RWPE2 (cell line): ENCODE measurements around the gene LRMDA.

ENCODE experiments used
- ATAC-seq: fragments of 200-7000 bp; cut with Tn5 transposase; 3 replicates; pipeline ENCODE4 v1.9.1; 2021; ENCODE audit warnings: low read depth
- DNase-seq: peaks from one replicate; pipeline ENCODE4 v3.0.0-alpha.2; 2020; ENCODE audit warnings: low spot score
- H3K27ac ChIP-seq: fragments of 450-650 bp; 2 replicates; pipeline ENCODE4 v1.5.1; 2017; ENCODE audit warnings: mild to moderate bottlenecking; ENCODE audit not compliant: poor library complexity, severe bottlenecking
- H3K27me3 ChIP-seq: fragments of 250-450 bp; sonication (Bioruptor Pico); 2 replicates; pipeline ENCODE4 v1.5.1; 2021; ENCODE audit warnings: mild to moderate bottlenecking, moderate library complexity; ENCODE audit not compliant: insufficient read depth, poor library complexity, severe bottlenecking
- H3K36me3 ChIP-seq: fragments of 250-450 bp; sonication (Bioruptor Pico); 2 replicates; pipeline ENCODE4 v1.5.1; 2020; ENCODE audit warnings: low read depth, mild to moderate bottlenecking, moderate library complexity
- H3K4me1 ChIP-seq: fragments of 250-450 bp; sonication (Bioruptor Pico); 2 replicates; pipeline ENCODE4 v1.5.1; 2021; ENCODE audit warnings: mild to moderate bottlenecking, moderate library complexity; ENCODE audit not compliant: insufficient read depth, poor library complexity, severe bottlenecking
- H3K4me3 ChIP-seq: fragments of 250-450 bp; sonication (Bioruptor Pico); 2 replicates; pipeline ENCODE4 v1.5.1; 2021; ENCODE audit warnings: mild to moderate bottlenecking, moderate library complexity; ENCODE audit not compliant: severe bottlenecking
- H3K9me3 ChIP-seq: fragments of 250-450 bp; sonication (Bioruptor Pico); 2 replicates; pipeline ENCODE4 v1.5.1; 2021; ENCODE audit warnings: mild to moderate bottlenecking, moderate library complexity; ENCODE audit not compliant: severe bottlenecking
- TF ChIP-seq, protein P1 (sequence below): fragments of 450-650 bp; IDR thresholded peaks from one replicate; pipeline ENCODE4 v1.5.1; 2017; ENCODE audit warnings: mild to moderate bottlenecking, moderate library complexity; ENCODE audit not compliant: poor library complexity, severe bottlenecking

LRMDA gene

GRCh38 chr10:75589895-75590654 lies 158.7 kb downstream of the LRMDA start:
- H3K36me3 ChIP-seq: no peaks in the 10 kb centered on the region
- no peaks in the 10 kb centered on the region for H3K9me3 ChIP-seq
- ATAC-seq (no peak), DNase-seq (no peak)
- H3K27me3 ChIP-seq: no peaks in the 10 kb centered on the region
- no peaks in the 10 kb centered on the region for H3K4me1 ChIP-seq
- no peak overlapping the region for H3K4me3 ChIP-seq
- TF ChIP-seq, protein P1, sequence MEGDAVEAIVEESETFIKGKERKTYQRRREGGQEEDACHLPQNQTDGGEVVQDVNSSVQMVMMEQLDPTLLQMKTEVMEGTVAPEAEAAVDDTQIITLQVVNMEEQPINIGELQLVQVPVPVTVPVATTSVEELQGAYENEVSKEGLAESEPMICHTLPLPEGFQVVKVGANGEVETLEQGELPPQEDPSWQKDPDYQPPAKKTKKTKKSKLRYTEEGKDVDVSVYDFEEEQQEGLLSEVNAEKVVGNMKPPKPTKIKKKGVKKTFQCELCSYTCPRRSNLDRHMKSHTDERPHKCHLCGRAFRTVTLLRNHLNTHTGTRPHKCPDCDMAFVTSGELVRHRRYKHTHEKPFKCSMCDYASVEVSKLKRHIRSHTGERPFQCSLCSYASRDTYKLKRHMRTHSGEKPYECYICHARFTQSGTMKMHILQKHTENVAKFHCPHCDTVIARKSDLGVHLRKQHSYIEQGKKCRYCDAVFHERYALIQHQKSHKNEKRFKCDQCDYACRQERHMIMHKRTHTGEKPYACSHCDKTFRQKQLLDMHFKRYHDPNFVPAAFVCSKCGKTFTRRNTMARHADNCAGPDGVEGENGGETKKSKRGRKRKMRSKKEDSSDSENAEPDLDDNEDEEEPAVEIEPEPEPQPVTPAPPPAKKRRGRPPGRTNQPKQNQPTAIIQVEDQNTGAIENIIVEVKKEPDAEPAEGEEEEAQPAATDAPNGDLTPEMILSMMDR: no peak
- no peak overlapping the region for H3K27ac ChIP-seq

GRCh38 chr10:75592151-75592787 lies 160.8 kb downstream of the LRMDA start:
- no peaks in the 10 kb centered on the region for H3K4me1 ChIP-seq
- H3K27me3 ChIP-seq: no peaks in the 10 kb centered on the region
- ATAC-seq: no peak
- no peak for DNase-seq
- H3K9me3 ChIP-seq: no peaks in the 10 kb centered on the region
- H3K27ac ChIP-seq: no peak overlapping the region
- TF ChIP-seq, protein P1: no peak
- H3K36me3 ChIP-seq: no peaks in the 10 kb centered on the region
- H3K4me3 ChIP-seq: no peak overlapping the region

DNA sequence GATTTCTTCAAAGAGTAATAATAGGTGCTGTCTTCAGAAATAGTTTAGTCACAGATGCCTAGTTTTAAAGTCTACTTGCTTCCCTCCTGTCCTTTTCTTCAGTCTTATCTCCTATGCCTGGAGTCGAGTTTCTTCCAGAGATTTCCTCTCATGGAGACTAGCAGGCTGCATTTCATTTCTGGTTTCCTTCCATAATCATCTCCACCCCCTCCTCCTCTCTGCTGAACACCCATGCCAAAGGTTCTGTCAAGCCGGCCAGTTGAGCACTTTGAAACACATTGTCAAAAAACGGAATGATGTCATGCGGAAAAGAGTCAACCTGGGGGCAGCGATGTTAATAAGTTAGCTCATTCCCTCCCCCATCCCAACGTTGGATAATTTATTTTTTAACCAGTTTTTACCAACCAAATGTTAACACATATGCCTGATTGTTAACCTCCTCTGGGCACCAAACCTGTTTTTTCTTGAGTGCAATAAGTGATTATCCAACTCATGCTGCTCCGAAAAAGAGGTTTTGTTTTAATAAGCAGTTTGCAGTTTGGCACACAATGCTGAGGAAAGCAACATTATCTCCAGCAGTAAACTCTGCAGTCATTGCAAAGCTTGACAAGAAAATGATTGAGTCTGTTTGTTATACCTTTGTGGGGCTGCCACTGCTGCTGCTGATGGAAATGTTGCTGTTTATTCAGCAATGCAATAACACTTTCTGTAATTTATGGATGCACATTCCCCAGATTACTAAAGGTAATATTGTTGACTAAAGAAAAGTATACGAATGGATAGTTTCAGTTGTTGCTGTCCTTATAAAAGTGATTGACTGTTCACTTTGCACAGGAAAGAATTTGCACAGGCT lies 161.6 kb downstream of the LRMDA start:
- Histone ChIP-seq H3K4me1 (no peaks in the 10 kb centered on the region), H3K4me3 (no peak overlapping the region), H3K36me3 (no peaks in the 10 kb centered on the region), H3K27me3 (no peaks in the 10 kb centered on the region), H3K9me3 (no peaks in the 10 kb centered on the region), H3K27ac (no peak overlapping the region)
- TF ChIP-seq, protein P1: no peak
- DNase-seq (no peak), ATAC-seq (no peak)

DNA sequence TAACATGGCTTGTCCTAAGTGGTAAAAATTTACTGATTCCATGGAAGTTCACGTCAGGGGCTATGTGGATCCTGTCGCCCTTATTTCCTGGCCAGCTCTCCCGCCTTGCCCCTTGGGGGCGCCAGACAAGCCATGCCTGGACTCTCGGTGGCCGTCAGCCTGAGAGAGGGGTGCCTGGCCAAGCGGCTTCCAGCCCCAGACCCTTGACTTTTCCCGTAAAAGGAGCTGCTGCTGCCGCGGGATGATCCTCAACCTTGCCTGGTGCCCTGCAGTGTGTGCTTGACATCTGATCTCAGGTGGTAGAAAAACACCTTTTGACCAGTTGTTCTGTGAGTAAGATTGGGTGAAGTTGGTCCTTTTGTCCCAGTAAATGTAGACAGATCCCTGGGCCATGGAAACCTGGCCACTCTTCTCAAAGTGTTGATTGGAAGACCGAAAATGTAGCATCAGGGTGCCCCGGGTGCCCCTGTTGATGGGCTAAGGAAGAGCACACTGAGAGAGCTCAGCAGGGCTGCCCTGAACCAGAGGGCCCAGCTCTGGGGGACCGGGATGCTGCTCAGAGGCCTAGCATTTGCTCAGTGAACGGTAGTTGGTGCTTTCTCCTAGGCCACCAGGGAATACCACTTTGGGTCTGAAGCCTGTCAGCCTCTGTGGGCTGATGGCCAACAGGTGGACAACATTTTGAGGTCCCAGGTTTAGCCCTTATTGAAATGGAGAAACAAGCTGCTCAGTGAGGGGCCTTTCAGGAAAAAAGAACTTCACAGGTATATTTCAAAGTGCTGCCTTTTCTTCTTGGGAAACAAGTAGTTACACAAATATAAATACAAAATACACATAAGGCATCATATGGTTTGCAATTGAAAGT lies 162.5 kb downstream of the LRMDA start:
- no peaks in the 10 kb centered on the region for H3K36me3 ChIP-seq
- H3K4me3 ChIP-seq: no peak overlapping the region
- H3K27ac ChIP-seq: no peak overlapping the region
- DNase-seq: no peak
- no peaks in the 10 kb centered on the region for H3K9me3 ChIP-seq
- no peak for ATAC-seq
- H3K27me3 ChIP-seq: no peaks in the 10 kb centered on the region
- TF ChIP-seq, protein P1: no peak
- H3K4me1 ChIP-seq: no peaks in the 10 kb centered on the region
